ENCODE measurements around the gene ENSA.

ENSA gene

DNA sequence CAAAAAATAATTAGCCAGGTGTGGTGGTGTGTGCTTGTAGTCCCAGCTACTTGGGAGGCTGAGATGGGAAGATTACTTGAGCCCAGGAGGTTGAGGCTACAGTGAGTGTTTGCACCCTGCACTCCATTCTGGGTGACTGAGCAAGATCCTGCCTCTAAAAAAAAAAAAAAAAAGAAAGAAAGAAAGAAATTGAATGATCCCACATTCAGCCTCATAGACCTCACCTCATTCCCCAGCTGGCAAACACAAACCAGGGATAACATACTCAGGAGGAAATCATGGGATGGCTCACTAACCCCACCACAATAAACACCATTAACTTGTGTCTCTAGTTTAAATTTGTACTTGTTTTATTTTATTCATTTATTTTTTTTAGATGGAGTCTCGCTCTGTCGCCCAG lies 8.5 kb downstream of the ENSA start:
- DNase-seq (ENCODE audit: extremely low spot score), result no peak
- no peak for TF ChIP-seq FOXA1 (IDR thresholded peaks at IDR 0.05)
- TF ChIP-seq LEF1 (IDR thresholded peaks at IDR 0.05; ENCODE audit: borderline replicate concordance), result no peak
- TF ChIP-seq ARNT (IDR thresholded peaks at IDR 0.05), result no peak
- TF ChIP-seq CTBP1 (IDR thresholded peaks at IDR 0.05; ENCODE audit: borderline replicate concordance), result no peak
- TF ChIP-seq HDGF (IDR thresholded peaks at IDR 0.05; ENCODE audit: borderline replicate concordance), result no peak
- no peak for TF ChIP-seq ELF4 (IDR thresholded peaks at IDR 0.05)
- TF ChIP-seq L3MBTL2 (conservative IDR thresholded peaks at IDR 0.05), result no peak
- TF ChIP-seq SUZ12 (IDR thresholded peaks at IDR 0.05), result no peak
- TF ChIP-seq TARDBP (IDR thresholded peaks at IDR 0.05), result no peak
- TF ChIP-seq FOXM1 (IDR thresholded peaks at IDR 0.05; ENCODE audit: borderline replicate concordance), result no peak
- CTCF ChIA-PET, result interaction anchor here (0.5 to 1.3 kb wide), 7 partner anchors 11 to 367 kb away, joined by 3 to 5 read pairs (median 4); no protein-coding TSS in a partner anchor
- POLR2A ChIA-PET, result interaction anchor here (1.6 to 9.1 kb wide), 3 partner anchors 8 to 41 kb away, joined by 5 to 53 read pairs (median 31); partner anchors contain the start of genes ENSA and MCL1

DNA sequence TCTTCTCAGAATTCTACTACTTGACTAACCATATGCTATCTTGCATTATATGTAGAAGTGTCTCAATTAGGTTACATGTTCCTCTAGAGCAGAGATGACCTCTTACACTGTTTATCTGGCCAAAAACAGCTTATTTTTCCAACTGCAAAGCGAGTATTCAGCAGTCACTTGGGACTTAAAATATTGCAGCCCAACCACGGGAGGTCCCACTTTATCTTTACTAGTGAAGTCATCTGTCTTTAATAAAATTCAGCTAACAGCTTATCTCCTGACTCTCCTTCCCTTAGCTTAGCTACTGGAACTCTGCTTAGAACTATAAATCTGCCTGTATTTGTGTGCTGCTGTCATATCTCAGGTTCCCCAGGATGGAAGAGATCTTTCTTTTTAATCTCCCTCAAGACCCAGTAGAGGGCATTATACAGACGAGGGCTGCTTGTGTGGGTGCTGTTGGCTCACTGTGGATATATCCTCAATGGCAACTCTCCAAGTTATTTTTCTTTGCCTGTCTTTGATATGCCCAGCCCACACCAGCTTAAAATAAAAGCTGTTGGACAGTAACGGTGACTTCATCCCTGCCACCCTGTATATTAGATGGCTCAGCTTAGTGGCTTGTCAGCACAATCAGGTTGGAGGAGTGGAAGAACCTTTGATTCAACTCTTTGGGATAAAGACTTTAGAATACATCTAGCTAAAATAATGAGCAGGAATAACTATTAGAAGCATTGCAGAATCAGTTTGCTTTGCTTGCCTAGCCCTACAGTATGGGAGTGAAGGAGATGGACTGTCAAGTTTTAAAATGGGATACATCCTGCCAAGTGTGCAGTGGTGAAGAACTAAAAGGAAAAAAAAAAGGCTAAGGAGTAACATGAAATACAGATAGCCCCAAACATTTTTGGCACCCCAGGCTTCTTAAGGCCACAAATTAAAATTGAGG lies 9.6 kb downstream of the ENSA start:
- ChIA-PET POLR2A (interaction anchor here (0.5 to 9.1 kb wide), 7 partner anchors 9 to 193 kb away, joined by 3 to 53 read pairs (median 5); partner anchors contain the start of genes ENSA and MCL1), CTCF (interaction anchor here (0.6 to 2.3 kb wide), 7 partner anchors 9 to 59 kb away, joined by 3 to 8 read pairs (median 4); partner anchors contain the start of genes ENSA and MCL1)
- peak; percentile 62 for DNase-seq (ENCODE audit: extremely low spot score)
- TF ChIP-seq L3MBTL2 (conservative IDR thresholded peaks at IDR 0.05) (no peak), ZNF384 (IDR thresholded peaks at IDR 0.05) (no peak), FOXM1 (IDR thresholded peaks at IDR 0.05; ENCODE audit: borderline replicate concordance) (no peak), NFRKB (IDR thresholded peaks at IDR 0.05) (no peak), SUZ12 (IDR thresholded peaks at IDR 0.05) (no peak), PKNOX1 (IDR thresholded peaks at IDR 0.05) (peak; percentile 85), ARNT (IDR thresholded peaks at IDR 0.05) (no peak), CTBP1 (IDR thresholded peaks at IDR 0.05; ENCODE audit: borderline replicate concordance) (no peak), BHLHE40 (IDR thresholded peaks at IDR 0.05; ENCODE audit: borderline replicate concordance) (no peak)

- ChIA-PET CTCF (no interaction called here), POLR2A (interaction anchor here (1.0 to 1.3 kb wide), 3 partner anchors 14 to 37 kb away, joined by 4 to 7 read pairs (median 6); partner anchors contain the start of genes ENSA and MCL1)
- DNase-seq (ENCODE audit: extremely low spot score), result no peak
Measured at GRCh38 chr1:150615346-150616201, 13.8 kb downstream of the ENSA start.

DNA sequence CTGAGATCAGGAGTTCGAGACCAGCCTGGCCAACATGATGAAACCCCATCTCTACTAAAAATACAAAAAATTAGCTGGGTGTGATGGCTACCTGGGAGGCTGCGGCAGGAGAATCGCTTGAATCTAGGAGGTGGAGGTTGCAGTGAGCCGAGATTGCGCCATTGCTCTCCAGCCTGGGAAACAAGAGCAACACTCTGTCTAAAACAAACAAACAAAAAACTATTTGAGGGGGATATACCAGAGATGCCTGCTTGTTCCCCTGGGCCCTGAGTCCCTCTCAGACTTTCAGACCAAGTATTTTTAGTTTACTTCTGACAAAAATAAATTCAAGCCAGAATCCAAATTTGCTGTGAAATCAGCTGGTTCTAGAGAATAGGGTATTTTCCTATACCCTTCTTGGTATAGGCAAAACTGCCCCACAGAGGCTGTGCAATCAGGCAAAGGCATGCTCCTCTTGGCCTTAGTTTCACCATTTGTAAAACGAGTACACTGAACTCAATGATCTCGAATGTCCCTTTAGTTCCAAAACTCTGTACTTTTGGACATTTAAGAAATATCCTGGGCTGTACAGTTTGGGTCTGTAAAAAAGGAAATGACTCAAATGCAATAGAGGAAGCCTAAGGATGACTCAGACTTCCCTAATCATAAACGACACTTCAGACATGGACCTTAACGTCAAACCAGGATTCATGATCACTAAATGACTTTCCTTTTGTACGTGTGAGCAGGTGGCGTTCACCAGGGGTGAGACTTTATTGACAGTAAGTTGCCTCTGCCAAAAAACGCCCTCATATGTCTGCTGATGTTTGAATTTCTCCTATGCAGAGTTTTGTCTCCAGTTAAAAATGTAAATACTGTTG lies 16.1 kb downstream of the ENSA start:
- ChIA-PET POLR2A (interaction anchor here (0.8 to 1.2 kb wide), 2 partner anchors 34 kb away, joined by 3 to 6 read pairs; partner anchors contain the start of gene MCL1), CTCF (interaction anchor here (1.7 kb wide), 1 partner anchor 52 kb away, joined by 4 read pairs; no protein-coding TSS in a partner anchor)
- DNase-seq (ENCODE audit: extremely low spot score), result no peak
- TF ChIP-seq SP1 (IDR thresholded peaks at IDR 0.05) (no peak), TARDBP (IDR thresholded peaks at IDR 0.05) (no peak), LEF1 (IDR thresholded peaks at IDR 0.05; ENCODE audit: borderline replicate concordance) (no peak), CTBP1 (IDR thresholded peaks at IDR 0.05; ENCODE audit: borderline replicate concordance) (no peak), ARNT (IDR thresholded peaks at IDR 0.05) (no peak), L3MBTL2 (conservative IDR thresholded peaks at IDR 0.05) (no peak), FOXK2 (IDR thresholded peaks at IDR 0.05) (no peak), NFRKB (IDR thresholded peaks at IDR 0.05) (no peak), BHLHE40 (IDR thresholded peaks at IDR 0.05; ENCODE audit: borderline replicate concordance) (no peak), FOXM1 (IDR thresholded peaks at IDR 0.05; ENCODE audit: borderline replicate concordance) (no peak), PKNOX1 (IDR thresholded peaks at IDR 0.05) (no peak), ZNF384 (IDR thresholded peaks at IDR 0.05) (no peak), FOXA1 (IDR thresholded peaks at IDR 0.05) (no peak)

More at GRCh38 chr1:150615346-150616201, 13.8 kb downstream of the ENSA start:
- TF ChIP-seq PKNOX1 (IDR thresholded peaks at IDR 0.05) (peak; percentile 70), ELF4 (IDR thresholded peaks at IDR 0.05) (no peak), ARNT (IDR thresholded peaks at IDR 0.05) (no peak), HDGF (IDR thresholded peaks at IDR 0.05; ENCODE audit: borderline replicate concordance) (no peak), FOXM1 (IDR thresholded peaks at IDR 0.05; ENCODE audit: borderline replicate concordance) (no peak)

GRCh38 chr1:150612014-150612345 lies 17.4 kb downstream of the ENSA start:
- ChIA-PET CTCF (no interaction called here), POLR2A (interaction anchor here (1.8 kb wide), 1 partner anchor 32 kb away, joined by 4 read pairs; the partner anchor contains the start of gene MCL1)
- TF ChIP-seq FOXM1 (IDR thresholded peaks at IDR 0.05; ENCODE audit: borderline replicate concordance) (no peak), BHLHE40 (IDR thresholded peaks at IDR 0.05; ENCODE audit: borderline replicate concordance) (no peak), TARDBP (IDR thresholded peaks at IDR 0.05) (no peak), HDGF (IDR thresholded peaks at IDR 0.05; ENCODE audit: borderline replicate concordance) (no peak), SUZ12 (IDR thresholded peaks at IDR 0.05) (no peak), ARNT (IDR thresholded peaks at IDR 0.05) (no peak), LEF1 (IDR thresholded peaks at IDR 0.05; ENCODE audit: borderline replicate concordance) (no peak), NFRKB (IDR thresholded peaks at IDR 0.05) (no peak), FOXA1 (IDR thresholded peaks at IDR 0.05) (no peak), ELF4 (IDR thresholded peaks at IDR 0.05) (no peak), PKNOX1 (IDR thresholded peaks at IDR 0.05) (no peak), SP1 (IDR thresholded peaks at IDR 0.05) (no peak), FOXK2 (IDR thresholded peaks at IDR 0.05) (no peak), L3MBTL2 (conservative IDR thresholded peaks at IDR 0.05) (no peak), CTBP1 (IDR thresholded peaks at IDR 0.05; ENCODE audit: borderline replicate concordance) (no peak), ZNF384 (IDR thresholded peaks at IDR 0.05) (no peak)
- DNase-seq (ENCODE audit: extremely low spot score), result no peak

Data from HEK293T (cell line).